CD4-positive, alpha-beta T cell treated with Interleukin-10 for 1 hour (primary cell): ENCODE data around the gene NUDT2.
A peak's percentile ranks its signal among the peaks of the same experiment; 100 is the strongest.

Experiments
- DNase-seq: peaks from one replicate; pipeline ENCODE4 v3.0.0-alpha.2; 2020

The NUDT2 gene

DNA sequence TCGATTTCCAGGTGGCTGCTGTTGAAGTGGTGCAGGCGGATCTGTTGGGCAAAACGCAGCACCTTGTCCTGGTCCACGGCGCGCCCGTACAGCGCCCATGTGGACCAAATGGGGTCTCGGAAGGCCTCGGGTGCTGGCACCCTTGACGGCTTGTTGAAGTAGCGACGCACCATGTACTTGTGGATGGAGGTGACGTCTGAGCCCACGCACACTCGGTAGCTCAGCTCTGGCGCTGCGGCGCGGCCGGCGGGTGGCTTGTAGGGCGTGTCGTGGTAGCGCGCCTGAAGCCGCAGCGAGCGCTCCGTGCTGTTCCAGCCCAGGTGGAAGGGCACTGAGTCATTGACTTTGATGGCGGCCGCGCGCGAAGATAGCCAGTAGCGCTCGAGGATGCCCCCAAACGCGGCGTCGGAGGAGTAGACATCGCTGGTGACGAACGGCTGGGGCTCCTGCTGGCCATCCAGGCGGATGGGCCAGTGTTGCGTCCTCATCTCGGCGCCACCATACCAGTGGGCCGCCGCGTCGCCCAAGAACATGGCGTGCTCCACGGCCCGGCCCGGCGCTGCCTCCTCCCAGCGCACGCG is 42.6 kb downstream of the NUDT2 start:
- DNase-seq, result no peak

- no peak for DNase-seq
Observed at GRCh38 chr9:34372467-34373011, 43.2 kb downstream of the NUDT2 start.

DNA sequence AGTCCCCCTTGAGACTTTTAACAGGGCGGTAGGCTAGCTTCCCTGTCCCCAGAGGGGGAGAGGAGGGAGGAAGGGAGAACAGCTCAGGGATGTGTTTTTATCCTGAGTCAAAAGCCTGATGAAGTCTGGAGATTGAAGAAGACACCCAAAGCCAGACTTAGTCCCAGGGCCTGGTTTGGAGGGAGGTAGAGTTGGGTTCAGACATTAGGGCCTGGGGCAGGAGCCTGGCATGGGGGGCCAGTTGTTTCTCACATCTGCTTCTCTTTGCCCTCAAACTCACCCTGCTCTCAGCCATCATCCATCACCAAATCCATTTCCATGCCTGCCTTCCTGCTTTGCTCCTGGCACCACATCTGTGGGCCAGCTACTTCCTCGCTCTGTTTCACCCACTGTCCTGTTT is 44.4 kb downstream of the NUDT2 start:
- no peak for DNase-seq

GRCh38 chr9:34374339-34374738 is 45.0 kb downstream of the NUDT2 start:
- no peak for DNase-seq

- DNase-seq, result no peak
Observed at GRCh38 chr9:34374905-34375552, 45.7 kb downstream of the NUDT2 start.

GRCh38 chr9:34375901-34376595 is 46.7 kb downstream of the NUDT2 start:
- DNase-seq, result peak; percentile 70

GRCh38 chr9:34376596-34377403 is 47.4 kb downstream of the NUDT2 start, which contains the start of gene MYORG:
Gene MYORG, minus strand, starts transcription at chr9:34376898. Its CDS starts 3,955 bp downstream, at chr9:34372943.
- DNase-seq, result peak; percentile 98

- no peak for DNase-seq
Observed at GRCh38 chr9:34377404-34377746, 48.0 kb downstream of the NUDT2 start.

DNA sequence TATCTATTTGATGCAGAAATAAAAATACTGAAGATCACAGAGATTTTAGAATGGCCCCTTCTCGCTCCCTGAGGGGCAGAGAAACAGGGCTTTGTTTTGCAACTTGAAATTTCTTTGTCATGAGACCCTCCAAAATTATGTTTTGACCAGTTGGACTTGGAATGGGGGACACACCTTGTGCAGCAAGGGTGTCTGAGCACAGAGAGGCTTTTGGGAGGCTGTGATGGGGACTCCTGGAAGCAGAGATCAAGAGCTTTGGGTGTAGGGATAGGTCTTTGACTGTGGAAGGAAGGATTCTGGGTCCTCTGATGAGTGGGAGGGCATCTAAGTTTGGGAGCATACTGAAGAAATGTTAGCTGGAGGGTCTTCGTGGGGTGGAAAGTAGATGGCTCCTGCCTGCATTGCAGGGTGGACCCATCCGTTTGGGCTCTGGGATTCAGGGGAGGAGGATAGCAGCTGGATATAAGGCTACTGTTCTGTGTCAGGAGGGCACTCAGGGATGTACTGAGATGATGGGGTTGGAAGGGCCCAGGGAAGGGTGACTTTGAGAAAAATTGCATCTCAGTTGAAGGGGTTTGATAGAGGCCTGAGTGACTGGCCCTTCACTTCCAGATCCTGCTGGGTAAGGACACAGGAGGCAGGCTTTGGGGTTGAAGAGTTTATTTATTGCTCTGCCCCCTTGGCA is 49.1 kb downstream of the NUDT2 start:
- no peak for DNase-seq

- peak; percentile 93 for DNase-seq
Observed at GRCh38 chr9:34379334-34380033, 50.1 kb downstream of the NUDT2 start.

DNA sequence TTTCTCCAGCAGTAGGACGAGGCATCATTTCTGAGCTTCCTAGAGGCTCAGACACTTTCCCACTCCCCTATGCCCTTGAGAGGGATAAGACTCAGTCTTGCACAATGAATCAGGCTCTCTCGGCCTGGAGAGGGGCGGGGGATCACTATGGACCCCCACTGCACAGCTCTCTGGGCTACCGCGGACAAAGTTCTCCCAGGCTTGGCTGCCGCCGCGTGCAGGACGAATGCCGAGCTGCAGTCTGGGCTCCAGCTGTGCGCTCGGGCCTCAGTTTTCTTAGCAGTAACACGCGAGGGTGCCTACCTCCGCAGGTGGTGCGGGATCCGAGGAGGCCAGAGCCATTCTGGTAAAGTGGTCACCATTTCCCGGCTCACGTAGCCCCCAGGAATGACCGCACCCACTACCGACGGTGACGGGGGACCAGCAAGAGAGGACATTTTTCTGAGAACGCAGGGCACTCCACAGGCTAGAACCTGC is 50.7 kb downstream of the NUDT2 start:
- DNase-seq, result no peak

- DNase-seq, result peak; percentile 82
Observed at GRCh38 chr9:34380511-34381315, 51.3 kb downstream of the NUDT2 start.

- no peak for DNase-seq
Observed at GRCh38 chr9:34381323-34381722, 52.0 kb downstream of the NUDT2 start.

DNA sequence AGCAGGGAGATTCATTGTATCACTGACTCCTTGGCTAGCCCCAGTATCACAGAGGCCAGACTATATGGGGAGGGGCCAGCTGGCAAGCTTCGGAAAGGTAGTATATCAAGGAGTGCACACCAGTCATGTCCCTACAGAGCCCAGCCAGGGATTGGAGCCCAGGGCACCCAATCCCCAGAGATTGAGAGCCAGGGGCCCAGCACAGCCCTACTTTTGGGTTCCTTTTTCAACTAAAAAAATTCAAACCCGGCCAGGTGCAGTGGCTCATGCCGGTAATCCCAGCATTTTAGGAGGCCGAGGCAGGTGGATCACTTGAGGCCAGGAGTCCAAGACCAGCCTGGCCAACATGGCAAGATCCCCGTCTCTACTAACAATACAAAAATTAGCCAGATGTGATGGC is 52.7 kb downstream of the NUDT2 start:
- no peak for DNase-seq

DNA sequence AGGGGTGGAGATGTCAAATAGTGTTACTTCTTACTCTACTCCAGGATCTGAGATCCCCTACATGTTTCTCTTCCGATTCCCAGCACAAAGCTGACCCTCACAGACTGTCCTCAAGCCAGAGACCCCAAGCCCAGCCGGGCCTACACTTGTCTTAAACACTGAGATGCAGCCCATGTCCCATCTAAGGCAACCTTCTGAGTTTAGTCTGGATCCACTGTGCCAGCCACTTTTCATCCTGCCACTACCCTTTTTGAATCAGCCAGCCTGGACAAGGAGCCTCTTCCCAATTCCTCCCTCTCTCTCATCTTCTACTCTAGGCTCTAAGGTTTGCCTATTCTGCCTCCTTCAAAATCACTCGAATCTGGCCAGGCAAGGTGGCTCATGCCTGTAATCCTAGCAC is 53.5 kb downstream of the NUDT2 start:
- no peak for DNase-seq

GRCh38 chr9:34383904-34384303 is 54.5 kb downstream of the NUDT2 start:
- no peak for DNase-seq

GRCh38 chr9:34384368-34385165 is 55.2 kb downstream of the NUDT2 start:
- no peak for DNase-seq

- DNase-seq, result no peak
Observed at GRCh38 chr9:34385561-34386230, 56.3 kb downstream of the NUDT2 start.

GRCh38 chr9:34386656-34387055 is 57.3 kb downstream of the NUDT2 start:
- DNase-seq, result no peak
